HepG2 (cell line): Measurements from ENCODE around the gene ACE.

Experiments used
- EP300 ChIP-seq, 3 experiments: sonication (generic) in 1 of 3; formaldehyde crosslinking in 1 of 3; IDR thresholded peaks; 2 replicates each; pipeline versions ENCODE4 v1.5.1 to v1.6.1; 2011 to 2020; ENCODE audit warnings: low read depth in 2 of 3, low read length in 2 of 3, borderline replicate concordance in 1 of 3, improper control_type of control experiment in 1 of 3, mild to moderate bottlenecking in 1 of 3, missing genetic modification reagents in 1 of 3, moderate library complexity in 1 of 3
- HNRNPUL1 ChIP-seq: fragments of 200-400 bp; formaldehyde crosslinking; IDR thresholded peaks from 2 replicates; pipeline ENCODE4 v1.6.1; 2017; ENCODE audit warnings: low read depth, mild to moderate bottlenecking, low read length, moderate library complexity
- KMT2A ChIP-seq: sonication (generic); formaldehyde crosslinking; IDR thresholded peaks from 2 replicates; pipeline ENCODE4 v1.4.0; 2020; ENCODE audit warnings: missing genetic modification reagents
- POLR2A ChIP-seq, 2 experiments: IDR thresholded peaks; 2 replicates each; pipeline ENCODE4 v1.6.1; 2011; ENCODE audit warnings: low read depth in 2 of 2, low read length in 2 of 2, mild to moderate bottlenecking in 1 of 2, moderate library complexity in 1 of 2; ENCODE audit not compliant: insufficient read depth in 1 of 2
- ZMYM4 ChIP-seq: sonication (generic); formaldehyde crosslinking; IDR thresholded peaks from 2 replicates; pipeline ENCODE4 v1.8.1; 2023; ENCODE audit warnings: mild to moderate bottlenecking, missing genetic modification reagents
- ZSCAN29 ChIP-seq: sonication (generic); formaldehyde crosslinking; conservative IDR thresholded peaks from 2 replicates; pipeline ENCODE4 v1.4.0; 2020; ENCODE audit warnings: mild to moderate bottlenecking, missing genetic modification reagents
- TF ChIP-seq, protein P1 (sequence below): IDR thresholded peaks from 2 replicates; pipeline ENCODE4 v1.6.1; 2016; ENCODE audit warnings: low read depth, missing genetic modification reagents, missing compliant biosample characterization
- TF ChIP-seq, protein P2 (sequence below): sonication (generic); formaldehyde crosslinking; IDR thresholded peaks from 2 replicates; pipeline ENCODE4 v1.5.0; 2020; ENCODE audit warnings: missing genetic modification reagents
- TF ChIP-seq, protein P3 (sequence below): sonication (generic); formaldehyde crosslinking; IDR thresholded peaks from 2 replicates; pipeline ENCODE4 v1.5.0; 2020; ENCODE audit warnings: missing genetic modification reagents, mild to moderate bottlenecking, borderline replicate concordance
- TF ChIP-seq, protein P4 (sequence below): sonication (generic); formaldehyde crosslinking; IDR thresholded peaks from 2 replicates; pipeline ENCODE4 v1.8.1; 2022; ENCODE audit warnings: low read depth, mild to moderate bottlenecking, missing genetic modification reagents
- TF ChIP-seq, protein P5 (sequence below): sonication (generic); formaldehyde crosslinking; IDR thresholded peaks from 2 replicates; pipeline ENCODE4 v1.5.0; 2020; ENCODE audit warnings: mild to moderate bottlenecking, missing genetic modification reagents, moderate library complexity
- TF ChIP-seq, protein P6 (sequence below): IDR thresholded peaks from 2 replicates; pipeline ENCODE4 v1.6.1; 2016; ENCODE audit warnings: missing genetic modification reagents, missing compliant biosample characterization

DNA sequence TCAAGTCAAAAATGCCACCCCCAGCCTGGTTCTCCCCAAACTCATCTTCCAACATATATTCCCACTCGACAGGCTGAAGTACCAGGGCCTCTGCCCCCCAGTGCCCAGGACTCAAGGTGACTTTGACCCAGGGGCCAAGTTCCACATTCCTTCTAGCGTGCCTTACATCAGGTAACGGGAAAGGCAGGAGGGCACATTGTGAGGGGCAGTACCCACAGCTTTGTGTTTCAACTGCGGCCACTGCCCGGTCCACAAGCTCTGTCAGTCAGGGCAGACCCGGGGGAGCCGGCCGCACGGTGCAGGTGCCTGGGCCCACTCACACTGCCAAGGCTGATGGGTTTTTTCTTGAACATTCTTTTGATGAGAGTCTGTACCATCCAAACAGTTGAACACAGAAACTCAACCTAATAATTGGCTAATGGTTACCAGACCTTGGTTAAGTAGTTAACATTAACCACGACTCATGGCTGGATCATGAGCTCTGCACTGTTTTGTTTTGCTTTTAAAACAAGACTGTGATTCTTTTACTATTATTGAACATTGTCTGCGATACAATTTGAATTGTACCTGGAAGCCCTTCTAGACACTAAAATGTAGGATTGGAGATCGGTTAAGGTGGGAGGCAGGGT lies 17.6 kb downstream of the ACE start:
- TF ChIP-seq, protein P1, sequence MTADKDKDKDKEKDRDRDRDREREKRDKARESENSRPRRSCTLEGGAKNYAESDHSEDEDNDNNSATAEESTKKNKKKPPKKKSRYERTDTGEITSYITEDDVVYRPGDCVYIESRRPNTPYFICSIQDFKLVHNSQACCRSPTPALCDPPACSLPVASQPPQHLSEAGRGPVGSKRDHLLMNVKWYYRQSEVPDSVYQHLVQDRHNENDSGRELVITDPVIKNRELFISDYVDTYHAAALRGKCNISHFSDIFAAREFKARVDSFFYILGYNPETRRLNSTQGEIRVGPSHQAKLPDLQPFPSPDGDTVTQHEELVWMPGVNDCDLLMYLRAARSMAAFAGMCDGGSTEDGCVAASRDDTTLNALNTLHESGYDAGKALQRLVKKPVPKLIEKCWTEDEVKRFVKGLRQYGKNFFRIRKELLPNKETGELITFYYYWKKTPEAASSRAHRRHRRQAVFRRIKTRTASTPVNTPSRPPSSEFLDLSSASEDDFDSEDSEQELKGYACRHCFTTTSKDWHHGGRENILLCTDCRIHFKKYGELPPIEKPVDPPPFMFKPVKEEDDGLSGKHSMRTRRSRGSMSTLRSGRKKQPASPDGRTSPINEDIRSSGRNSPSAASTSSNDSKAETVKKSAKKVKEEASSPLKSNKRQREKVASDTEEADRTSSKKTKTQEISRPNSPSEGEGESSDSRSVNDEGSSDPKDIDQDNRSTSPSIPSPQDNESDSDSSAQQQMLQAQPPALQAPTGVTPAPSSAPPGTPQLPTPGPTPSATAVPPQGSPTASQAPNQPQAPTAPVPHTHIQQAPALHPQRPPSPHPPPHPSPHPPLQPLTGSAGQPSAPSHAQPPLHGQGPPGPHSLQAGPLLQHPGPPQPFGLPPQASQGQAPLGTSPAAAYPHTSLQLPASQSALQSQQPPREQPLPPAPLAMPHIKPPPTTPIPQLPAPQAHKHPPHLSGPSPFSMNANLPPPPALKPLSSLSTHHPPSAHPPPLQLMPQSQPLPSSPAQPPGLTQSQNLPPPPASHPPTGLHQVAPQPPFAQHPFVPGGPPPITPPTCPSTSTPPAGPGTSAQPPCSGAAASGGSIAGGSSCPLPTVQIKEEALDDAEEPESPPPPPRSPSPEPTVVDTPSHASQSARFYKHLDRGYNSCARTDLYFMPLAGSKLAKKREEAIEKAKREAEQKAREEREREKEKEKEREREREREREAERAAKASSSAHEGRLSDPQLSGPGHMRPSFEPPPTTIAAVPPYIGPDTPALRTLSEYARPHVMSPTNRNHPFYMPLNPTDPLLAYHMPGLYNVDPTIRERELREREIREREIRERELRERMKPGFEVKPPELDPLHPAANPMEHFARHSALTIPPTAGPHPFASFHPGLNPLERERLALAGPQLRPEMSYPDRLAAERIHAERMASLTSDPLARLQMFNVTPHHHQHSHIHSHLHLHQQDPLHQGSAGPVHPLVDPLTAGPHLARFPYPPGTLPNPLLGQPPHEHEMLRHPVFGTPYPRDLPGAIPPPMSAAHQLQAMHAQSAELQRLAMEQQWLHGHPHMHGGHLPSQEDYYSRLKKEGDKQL, result no peak
- TF ChIP-seq, protein P2, sequence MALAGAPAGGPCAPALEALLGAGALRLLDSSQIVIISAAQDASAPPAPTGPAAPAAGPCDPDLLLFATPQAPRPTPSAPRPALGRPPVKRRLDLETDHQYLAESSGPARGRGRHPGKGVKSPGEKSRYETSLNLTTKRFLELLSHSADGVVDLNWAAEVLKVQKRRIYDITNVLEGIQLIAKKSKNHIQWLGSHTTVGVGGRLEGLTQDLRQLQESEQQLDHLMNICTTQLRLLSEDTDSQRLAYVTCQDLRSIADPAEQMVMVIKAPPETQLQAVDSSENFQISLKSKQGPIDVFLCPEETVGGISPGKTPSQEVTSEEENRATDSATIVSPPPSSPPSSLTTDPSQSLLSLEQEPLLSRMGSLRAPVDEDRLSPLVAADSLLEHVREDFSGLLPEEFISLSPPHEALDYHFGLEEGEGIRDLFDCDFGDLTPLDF, result no peak
- TF ChIP-seq, protein P3, sequence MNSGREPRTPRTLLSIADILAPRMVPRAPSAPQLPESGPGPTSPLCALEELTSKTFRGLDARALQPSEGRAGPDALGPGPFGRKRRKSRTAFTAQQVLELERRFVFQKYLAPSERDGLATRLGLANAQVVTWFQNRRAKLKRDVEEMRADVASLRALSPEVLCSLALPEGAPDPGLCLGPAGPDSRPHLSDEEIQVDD (CRISPR knock-in tag), result no peak
- TF ChIP-seq, protein P4, sequence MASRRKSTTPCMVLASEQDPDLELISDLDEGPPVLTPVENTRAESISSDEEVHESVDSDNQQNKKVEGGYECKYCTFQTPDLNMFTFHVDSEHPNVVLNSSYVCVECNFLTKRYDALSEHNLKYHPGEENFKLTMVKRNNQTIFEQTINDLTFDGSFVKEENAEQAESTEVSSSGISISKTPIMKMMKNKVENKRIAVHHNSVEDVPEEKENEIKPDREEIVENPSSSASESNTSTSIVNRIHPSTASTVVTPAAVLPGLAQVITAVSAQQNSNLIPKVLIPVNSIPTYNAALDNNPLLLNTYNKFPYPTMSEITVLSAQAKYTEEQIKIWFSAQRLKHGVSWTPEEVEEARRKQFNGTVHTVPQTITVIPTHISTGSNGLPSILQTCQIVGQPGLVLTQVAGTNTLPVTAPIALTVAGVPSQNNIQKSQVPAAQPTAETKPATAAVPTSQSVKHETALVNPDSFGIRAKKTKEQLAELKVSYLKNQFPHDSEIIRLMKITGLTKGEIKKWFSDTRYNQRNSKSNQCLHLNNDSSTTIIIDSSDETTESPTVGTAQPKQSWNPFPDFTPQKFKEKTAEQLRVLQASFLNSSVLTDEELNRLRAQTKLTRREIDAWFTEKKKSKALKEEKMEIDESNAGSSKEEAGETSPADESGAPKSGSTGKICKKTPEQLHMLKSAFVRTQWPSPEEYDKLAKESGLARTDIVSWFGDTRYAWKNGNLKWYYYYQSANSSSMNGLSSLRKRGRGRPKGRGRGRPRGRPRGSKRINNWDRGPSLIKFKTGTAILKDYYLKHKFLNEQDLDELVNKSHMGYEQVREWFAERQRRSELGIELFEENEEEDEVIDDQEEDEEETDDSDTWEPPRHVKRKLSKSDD (CRISPR knock-in tag), result no peak
- TF ChIP-seq EP300 (IDR thresholded peaks at IDR 0.05; ENCODE audit: low read depth in 2 of 2, low read length in 2 of 2), result no peak
- no peak for TF ChIP-seq EP300 (CRISPR knock-in tag; IDR thresholded peaks at IDR 0.05; ENCODE audit: borderline replicate concordance)
- no peak for TF ChIP-seq ZSCAN29 (CRISPR knock-in tag)
- TF ChIP-seq, protein P5, sequence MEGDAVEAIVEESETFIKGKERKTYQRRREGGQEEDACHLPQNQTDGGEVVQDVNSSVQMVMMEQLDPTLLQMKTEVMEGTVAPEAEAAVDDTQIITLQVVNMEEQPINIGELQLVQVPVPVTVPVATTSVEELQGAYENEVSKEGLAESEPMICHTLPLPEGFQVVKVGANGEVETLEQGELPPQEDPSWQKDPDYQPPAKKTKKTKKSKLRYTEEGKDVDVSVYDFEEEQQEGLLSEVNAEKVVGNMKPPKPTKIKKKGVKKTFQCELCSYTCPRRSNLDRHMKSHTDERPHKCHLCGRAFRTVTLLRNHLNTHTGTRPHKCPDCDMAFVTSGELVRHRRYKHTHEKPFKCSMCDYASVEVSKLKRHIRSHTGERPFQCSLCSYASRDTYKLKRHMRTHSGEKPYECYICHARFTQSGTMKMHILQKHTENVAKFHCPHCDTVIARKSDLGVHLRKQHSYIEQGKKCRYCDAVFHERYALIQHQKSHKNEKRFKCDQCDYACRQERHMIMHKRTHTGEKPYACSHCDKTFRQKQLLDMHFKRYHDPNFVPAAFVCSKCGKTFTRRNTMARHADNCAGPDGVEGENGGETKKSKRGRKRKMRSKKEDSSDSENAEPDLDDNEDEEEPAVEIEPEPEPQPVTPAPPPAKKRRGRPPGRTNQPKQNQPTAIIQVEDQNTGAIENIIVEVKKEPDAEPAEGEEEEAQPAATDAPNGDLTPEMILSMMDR (CRISPR knock-in tag), result no peak
- no peak for TF ChIP-seq HNRNPUL1
- TF ChIP-seq, protein P6, sequence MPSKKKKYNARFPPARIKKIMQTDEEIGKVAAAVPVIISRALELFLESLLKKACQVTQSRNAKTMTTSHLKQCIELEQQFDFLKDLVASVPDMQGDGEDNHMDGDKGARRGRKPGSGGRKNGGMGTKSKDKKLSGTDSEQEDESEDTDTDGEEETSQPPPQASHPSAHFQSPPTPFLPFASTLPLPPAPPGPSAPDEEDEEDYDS, result no peak
- TF ChIP-seq POLR2A (IDR thresholded peaks at IDR 0.05; ENCODE audit: insufficient read depth in 1 of 2, low read depth in 2 of 2, low read length in 2 of 2), result no peak
- no peak for TF ChIP-seq ZMYM4
- no peak for TF ChIP-seq KMT2A (CRISPR knock-in tag)
